NCI-H510A treated with DMSO at 0.1 percent for 48 hours (cell line): ENCODE data around the gene MACROD2.
"Not testable (repeated sequence)": the region's sequence is repeated elsewhere in the genome, so short reads cannot be mapped to it uniquely, and the experiment has no call there.

Experiments
- DNase-seq: peaks from one replicate; lab custom pipeline; 2025; lab: John Stamatoyannopoulos, UW

Gene MACROD2

GRCh38 chr20:15364781-15365180 lies 1369.5 kb downstream of the MACROD2 start:
- DNase-seq, result no peak

- no peak for DNase-seq
Measured at GRCh38 chr20:15370370-15370769, 1375.1 kb downstream of the MACROD2 start.

DNA sequence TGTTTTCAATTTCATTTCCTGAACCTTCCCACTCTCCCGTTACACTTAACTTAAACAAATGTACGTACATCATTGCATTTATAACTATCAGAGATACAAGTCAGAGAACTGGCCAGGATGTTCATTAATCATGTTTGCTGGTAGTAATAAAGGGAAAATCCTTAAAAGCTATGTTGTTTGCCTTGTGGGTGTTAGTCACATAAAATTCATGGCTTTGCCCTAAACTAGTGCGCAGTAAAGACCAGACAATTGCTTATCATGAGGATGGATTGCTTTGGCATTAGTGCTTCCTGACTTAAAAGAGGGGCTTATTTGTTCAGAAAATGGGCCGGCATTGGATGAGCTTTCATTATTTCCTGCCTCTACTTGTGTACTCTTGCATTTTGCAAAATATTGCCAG lies 1379.4 kb downstream of the MACROD2 start:
- no peak for DNase-seq

DNA sequence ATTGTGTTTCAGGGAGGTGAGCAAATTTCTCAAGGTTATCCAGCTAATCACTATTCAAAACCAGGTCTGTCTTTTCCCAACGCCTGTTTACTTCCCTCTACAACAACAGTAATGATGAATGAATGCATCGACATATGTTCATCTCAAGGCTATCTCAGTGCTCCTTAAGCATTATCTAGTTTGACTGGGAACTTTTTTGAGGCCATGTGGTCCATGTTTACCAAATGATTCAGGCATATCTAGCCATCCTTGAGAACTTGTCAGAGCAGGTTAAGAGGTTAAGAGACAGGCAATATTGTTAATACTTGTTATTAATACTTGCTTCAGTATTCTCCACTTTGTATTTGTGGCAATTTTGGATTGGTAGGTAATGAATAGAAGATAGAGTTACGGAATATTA lies 1380.5 kb downstream of the MACROD2 start:
- DNase-seq, result no peak

DNA sequence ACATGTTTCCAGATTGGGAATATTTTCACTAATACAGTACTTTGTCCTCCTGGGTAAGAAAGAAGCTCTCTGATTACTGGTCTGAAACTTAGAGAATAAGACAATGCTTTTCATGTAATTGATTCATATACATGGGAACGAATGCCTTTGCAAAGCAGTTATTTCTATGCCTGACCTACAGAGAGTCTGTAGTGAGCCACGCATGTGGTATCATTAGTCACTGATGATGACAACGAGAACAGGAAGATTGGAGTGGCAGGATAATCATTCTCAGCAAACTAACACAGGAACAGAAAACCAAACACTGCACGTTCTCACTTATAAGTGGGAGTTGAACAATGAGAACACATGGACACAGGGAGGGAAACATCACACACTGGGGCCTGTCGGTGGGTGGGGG lies 1382.3 kb downstream of the MACROD2 start:
- not testable (repeated sequence) for DNase-seq

DNA sequence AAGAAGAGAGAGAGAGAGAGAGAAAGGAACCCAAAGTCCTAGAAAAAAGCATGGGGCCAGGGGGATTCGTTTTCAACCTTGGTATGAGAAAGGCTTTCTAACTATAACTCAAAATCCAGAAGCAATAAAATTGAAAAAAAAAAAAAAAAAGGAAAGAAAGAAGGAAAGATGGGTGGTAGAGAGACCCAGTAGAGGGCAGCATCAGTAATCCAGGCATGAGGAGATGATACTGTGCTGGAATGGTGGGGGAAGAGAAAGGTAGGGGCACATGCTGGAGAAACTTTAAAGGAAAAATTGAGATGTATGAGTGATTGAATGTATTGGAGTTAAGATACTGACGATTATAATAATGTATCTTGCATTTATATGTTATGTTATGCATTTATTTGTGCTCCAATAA lies 1382.8 kb downstream of the MACROD2 start:
- no peak for DNase-seq

DNA sequence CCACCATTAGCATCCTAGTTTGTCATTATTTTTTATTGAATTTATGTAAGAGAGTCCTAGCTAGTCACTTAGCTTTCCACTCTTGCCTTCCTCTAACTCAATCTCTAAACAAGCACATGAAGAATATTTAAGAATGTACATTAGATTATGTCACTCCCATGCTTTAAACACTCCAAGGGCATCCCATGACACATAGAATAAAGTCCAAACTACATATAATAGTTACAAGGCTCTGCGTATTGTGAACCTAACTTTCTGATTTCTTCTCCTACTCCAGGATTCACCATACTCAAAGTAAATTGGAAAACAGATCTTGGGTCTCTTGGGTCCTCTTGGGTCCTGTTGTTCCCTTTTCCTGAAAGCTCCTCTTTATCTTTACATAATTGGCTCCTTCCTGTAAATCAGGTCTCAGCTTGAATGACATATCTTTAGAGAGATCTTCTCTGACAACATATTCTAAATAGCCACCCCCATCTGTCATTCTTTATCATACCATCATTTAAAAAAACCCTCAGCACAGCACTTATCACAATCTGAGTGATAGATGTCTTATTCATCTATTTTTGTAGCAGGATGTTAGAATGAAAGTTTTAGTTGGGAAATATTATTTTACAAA lies 1384.5 kb downstream of the MACROD2 start:
- no peak for DNase-seq

DNA sequence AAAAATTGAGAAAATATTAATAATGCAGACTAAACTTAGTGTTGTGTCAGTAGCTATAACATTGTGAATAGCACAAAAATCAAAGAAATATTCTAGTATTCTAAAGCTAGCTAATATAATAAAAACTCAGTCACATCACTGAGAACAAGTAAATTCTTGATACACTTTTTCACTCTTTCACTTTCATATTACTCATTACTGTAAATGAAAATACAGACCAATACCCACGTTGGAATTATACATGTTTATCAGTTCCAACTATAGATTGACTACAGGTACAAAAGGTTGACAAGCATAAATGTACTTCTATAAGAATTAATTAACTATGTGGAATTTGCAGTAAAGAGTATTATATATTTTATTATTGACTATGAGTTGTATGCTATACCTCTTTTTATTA lies 1385.5 kb downstream of the MACROD2 start:
- no peak for DNase-seq

- no peak for DNase-seq
Measured at GRCh38 chr20:15387228-15387627, 1391.9 kb downstream of the MACROD2 start.

DNA sequence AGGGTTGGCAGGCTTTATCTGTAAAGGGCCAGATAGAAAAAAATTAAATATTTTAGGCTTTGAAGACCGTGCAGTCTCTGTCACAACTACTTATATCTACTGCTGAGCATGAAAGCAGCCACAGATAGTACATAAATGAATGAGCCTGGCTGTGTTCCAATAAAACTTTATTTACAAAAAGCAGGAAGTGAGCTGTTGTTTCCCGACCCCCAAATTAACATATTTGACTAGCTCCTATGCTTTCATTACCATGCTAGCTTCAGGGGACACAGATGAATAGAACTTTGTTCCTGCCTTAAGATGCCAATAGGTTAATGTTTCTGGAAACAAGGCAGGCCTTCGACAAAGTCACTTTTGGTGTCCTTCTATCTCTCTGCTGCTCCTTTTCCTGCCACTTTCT lies 1400.1 kb downstream of the MACROD2 start:
- no peak for DNase-seq

GRCh38 chr20:15396026-15396425 lies 1400.7 kb downstream of the MACROD2 start:
- DNase-seq, result no peak

GRCh38 chr20:15396900-15397299 lies 1401.6 kb downstream of the MACROD2 start:
- DNase-seq, result no peak

GRCh38 chr20:15399781-15400180 lies 1404.5 kb downstream of the MACROD2 start:
- DNase-seq, result no peak

GRCh38 chr20:15406072-15406471 lies 1410.8 kb downstream of the MACROD2 start:
- no peak for DNase-seq

GRCh38 chr20:15411781-15412180 lies 1416.5 kb downstream of the MACROD2 start:
- no peak for DNase-seq

- DNase-seq, result no peak
Measured at GRCh38 chr20:15415908-15416307, 1420.6 kb downstream of the MACROD2 start.

GRCh38 chr20:15419856-15420255 lies 1424.5 kb downstream of the MACROD2 start:
- DNase-seq, result no peak

GRCh38 chr20:15422966-15423365 lies 1427.7 kb downstream of the MACROD2 start:
- no peak for DNase-seq

DNA sequence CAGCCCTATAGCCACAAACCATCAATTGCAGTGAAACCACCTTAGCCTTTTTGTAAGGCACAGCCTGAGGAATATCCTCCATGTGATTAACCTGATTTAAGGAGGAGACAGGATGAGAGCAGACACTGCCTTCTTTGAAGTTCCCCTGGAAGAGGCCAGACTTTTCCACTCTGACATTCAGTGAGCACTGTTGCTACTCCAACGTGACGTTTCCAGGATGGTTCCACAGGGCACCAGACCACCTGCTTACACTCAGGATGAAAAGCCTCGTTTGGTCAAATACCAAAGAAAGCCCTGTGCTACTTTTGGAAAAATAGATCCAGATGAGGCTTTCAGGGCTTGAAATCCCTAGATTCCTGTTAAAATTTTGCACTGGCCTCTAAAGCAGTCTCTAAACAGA lies 1444.2 kb downstream of the MACROD2 start:
- no peak for DNase-seq

GRCh38 chr20:15440049-15440820 lies 1444.9 kb downstream of the MACROD2 start:
- DNase-seq, result no peak

DNA sequence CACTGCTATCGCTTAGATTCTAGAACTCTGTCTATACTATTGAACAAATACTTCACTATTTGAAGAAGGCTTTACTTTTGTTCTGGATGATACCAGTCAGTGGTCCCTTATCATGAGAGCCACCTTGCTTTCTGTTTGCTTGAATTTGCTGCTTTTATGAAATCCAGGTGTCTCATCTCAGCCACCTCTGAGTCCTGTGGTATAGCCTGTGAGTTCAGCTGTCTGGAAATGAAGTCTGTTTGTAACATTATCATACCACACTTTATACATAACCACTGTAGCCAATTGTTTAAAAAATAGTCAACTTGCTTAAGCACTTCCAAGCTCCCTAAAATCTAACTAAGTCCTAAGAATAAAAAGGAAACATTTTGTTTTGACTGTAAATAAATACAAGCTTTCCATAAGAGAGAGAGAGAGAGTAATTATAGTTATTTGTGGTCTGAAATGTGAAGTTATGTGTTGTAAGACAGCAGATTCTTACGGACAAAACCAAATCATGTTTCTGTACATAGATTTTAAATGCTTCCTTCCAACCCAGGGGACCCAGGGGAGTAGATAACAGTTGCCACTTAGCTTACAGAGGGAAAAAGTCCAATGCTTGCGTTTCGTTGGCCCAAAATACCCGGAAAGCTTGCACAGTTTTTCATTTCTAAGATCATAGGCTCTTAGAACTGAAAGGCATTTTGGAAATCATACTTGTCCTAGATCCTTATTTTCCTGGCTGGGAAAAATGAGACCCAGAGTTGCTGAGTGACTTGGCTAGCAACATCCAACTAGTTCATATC lies 1449.9 kb downstream of the MACROD2 start:
- no peak for DNase-seq

DNA sequence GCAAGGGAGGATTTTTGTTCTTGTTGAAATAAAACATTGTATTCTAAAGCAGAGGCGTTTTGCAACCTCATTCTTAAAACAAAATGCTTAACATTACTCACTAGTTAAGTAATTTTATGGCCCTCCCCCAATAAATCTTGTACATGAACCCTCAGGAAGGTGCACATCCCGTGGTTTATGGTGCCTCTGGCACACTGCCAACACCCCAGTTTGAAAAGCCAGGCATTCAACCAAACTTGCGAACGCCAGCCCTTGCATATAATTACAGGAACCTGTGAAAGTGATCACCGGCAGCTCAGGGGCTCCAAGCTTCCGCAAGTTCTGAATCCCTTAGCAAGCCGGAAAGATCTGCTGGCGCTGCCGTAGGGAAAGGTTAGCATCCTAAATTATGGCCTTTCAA lies 1451.1 kb downstream of the MACROD2 start:
- no peak for DNase-seq

DNA sequence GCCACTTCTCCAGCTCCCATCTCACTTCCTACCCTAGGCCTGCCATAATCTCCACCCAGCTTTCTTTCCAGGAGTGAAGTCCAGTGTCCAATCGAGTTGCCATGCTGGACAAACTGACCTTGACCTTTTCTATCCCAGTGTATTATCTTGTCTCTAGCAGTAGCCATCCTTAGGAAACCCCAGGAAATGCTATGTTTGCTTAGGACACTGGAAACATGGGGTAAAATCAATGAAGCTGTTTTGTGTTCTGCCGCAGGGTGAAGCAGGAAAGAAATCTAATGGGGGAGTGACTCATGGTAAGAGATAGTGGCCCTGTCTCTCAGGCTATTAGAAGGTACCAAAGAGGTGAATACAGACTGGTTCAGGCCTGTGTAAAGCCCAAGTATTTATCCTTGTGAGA lies 1452.2 kb downstream of the MACROD2 start:
- no peak for DNase-seq
